Stimulated activated CD4-positive, alpha-beta T cell treated with anti-CD3 and anti-CD28 coated beads, Interleukin-4, amount 100 ng/mL, for 4 hours (primary cell): ENCODE measurements around the gene FBRSL1.

Experiments used
- DNase-seq, 2 experiments: peaks; one replicate each; pipeline ENCODE4 v3.0.0-alpha.2; 2020

The FBRSL1 gene

DNA sequence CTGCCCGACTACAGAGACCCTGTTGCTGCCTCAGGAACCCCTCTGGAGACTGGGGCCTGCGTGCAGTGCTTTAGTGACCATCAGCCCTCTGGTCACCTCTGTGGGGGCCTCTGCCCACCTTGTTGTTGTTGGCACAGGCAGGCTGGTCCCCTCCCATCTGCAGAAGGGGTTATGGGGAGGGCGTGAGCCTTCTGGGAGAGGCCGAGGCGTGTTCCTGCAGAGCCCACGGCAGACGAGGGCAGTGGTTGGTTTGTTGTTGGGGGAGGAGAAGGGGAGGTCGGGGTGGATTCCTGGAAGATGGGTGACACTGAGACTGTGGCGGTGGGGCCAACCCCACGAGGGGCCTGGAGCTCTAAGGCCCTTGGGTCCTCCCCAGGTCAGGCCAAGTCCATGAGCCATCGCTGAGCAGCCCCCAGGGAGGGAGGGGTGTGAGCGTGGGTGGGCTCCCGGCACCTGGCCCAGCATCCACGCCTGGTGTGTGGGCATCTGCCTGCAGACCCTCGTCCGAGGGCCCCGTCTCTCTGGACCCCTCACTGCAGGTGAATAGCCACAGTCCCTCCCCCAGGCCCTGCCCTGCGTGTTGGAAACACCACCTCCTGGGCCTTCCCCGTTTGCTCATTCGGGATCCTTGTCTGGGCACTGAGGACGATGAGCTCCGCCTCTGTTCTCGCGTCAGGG, 23.6 kb downstream of the FBRSL1 start:
- no peak for DNase-seq

- DNase-seq, result no peak
Observed at GRCh38 chr12:132514216-132514820, 24.4 kb downstream of the FBRSL1 start.

DNA sequence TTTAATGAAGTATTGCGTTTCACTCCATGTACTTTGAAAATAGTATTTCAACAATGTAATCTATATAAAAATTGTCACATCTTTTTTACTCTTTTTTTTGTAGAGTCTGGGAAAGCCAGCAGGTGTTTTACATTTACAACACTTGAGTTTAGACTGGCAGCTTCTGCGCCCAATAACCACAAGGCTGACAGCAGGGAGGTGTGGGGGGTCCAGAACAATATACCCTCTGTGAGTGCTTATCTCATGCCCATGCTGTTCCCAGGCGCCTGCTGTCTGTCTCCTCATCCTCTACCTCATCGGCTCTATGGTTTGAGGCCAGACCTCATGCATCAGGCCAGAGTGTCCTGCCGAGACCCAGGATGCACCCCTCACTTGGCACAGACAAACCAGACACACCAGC, 24.9 kb downstream of the FBRSL1 start:
- DNase-seq, result no peak

DNA sequence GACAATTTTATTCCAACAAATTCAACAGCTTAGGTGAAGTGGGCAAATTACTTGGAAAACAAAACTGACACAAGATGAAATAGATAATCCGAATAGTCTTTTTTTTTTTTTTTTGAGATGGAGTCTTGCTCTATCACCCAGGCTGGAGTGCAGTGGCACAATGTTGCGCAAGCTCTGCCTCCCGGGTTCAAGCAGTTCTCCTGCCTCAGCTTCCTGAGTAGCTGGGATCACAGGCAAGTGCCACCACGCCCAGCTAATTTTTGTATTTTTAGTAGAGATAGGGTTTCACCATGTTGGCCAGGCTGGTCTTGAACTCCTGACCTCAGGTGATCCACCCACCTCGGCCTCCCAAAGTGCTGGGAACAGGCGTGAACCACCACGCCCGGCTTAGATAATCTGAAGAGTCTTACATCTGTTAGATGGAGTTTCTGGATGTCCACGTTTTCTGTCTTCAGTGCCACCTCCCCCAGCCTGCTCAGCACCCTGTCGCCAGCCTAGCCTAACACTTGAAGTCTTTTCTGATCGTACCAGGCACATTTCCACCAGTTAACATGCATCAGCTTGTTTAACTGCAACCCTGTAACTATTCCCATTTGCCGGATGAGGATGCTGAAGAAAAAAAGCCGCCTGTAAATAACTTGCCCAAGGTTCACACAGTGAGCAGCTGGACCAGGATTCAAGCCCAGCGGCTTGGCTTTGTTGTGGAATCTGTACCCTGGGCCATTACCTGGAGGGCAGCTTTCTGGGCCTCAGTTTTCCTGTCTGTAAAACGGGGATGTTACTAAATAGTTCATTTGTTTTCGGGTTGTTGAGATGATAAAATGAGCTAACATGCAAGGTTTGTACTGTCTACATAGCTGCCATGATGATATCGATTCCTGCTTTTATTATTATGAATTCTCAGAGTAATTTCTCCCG, 26.4 kb downstream of the FBRSL1 start:
- DNase-seq, result no peak

DNA sequence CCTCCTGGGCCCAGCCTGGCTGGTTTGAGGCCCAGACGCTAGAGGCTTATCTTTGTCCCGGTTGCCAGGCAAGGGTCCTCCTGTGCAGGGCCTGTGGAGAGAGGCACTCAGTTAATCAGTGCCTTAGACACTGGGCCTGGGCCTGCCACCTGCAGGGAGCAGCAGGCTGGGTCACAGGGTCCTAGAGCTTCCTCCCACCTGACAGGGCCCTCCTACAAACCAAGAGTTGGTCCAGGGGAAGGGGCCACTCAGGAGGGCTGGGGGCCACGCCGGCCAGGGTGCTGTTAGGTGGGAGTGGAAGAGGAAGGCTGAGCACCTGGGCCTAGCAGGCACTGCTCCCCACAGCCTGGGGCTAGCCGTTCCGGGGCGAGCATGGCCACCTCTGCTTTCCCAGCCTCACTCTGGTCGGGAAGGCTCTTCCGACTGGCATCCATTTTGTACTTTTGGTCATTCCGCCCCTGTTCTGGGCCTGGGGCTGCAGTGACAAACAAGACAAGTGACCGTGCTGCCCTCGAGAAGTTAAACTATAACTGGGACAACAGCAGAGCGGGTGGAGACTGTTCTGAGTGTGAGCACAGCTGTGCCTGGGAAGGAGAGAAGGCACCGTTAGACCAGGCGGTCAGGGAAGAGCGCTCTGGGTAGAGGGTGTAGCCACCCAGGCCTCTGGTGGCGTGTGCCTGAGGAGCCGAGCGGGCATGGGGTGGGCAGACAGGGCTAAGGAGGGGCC, 27.2 kb downstream of the FBRSL1 start:
- DNase-seq, result no peak

- DNase-seq, result no peak
Observed at GRCh38 chr12:132517740-132518100, 27.8 kb downstream of the FBRSL1 start.

DNA sequence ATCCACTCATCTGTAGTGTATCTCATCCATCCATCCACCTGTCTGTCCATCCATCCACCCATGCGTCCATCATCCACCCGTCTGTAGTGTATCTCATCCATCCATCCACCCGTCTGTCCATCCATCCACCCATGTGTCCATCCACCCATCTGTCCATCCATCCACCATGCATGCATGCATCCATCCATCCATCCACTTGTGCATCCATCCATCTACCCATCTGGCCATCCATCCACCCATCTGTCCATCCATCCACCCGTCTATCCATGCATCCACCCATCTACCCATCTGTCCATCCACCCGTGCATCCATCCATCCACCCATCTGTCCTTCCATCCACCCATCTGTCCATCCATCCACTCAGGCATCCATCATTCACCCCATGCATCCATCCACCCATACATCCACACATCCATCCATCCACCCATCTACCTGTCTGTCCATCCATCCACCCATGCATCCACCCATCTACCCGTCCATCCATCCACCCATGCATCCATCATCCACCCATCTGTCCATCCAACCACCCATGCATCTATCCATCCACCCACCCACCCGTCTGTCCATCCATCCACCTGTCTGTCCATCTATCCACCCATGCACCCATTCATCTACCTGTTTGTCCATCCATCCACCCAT, 28.5 kb downstream of the FBRSL1 start:
- DNase-seq, result no peak

DNA sequence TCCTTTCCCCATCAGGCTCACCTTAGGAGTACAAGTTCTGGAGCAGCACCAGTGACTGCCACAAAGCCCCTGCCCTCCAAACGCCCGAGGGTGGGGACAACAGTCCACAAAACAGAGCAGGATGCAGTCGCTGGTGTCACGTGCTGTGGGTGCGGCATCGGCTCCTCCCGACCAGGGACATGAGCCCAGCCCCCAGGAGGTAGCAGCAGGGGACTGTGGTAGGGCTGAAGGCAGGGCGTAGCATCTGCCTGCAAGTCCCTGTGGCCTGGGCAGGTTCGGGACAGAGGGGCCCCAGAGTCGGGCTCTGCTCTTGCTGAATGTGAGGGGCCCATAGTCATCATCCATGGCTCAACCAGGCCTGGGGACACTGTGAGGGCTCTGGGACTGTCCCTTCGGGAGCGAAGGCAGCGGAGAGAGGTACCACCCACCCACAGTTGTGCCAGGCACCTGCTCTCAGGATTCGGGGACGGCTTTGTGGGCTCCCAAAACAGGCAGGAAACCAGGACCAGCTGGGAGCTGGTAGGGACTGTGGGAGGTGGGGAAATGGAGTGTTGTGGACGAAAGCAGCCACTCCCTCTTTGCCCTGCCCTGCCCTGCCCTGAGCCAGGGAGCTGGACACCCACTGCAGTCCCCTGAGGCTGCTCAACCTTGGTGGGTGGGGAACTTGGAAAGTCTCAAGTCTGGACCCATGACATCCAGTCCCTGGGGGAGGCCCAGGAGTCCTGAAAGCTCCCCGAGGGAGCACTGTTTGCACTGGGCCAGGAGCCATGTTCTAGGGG, 30.7 kb downstream of the FBRSL1 start:
- no peak for DNase-seq

GRCh38 chr12:132521200-132521580, 31.2 kb downstream of the FBRSL1 start:
- no peak for DNase-seq

GRCh38 chr12:132521712-132522292, 31.9 kb downstream of the FBRSL1 start:
- DNase-seq, result no peak

DNA sequence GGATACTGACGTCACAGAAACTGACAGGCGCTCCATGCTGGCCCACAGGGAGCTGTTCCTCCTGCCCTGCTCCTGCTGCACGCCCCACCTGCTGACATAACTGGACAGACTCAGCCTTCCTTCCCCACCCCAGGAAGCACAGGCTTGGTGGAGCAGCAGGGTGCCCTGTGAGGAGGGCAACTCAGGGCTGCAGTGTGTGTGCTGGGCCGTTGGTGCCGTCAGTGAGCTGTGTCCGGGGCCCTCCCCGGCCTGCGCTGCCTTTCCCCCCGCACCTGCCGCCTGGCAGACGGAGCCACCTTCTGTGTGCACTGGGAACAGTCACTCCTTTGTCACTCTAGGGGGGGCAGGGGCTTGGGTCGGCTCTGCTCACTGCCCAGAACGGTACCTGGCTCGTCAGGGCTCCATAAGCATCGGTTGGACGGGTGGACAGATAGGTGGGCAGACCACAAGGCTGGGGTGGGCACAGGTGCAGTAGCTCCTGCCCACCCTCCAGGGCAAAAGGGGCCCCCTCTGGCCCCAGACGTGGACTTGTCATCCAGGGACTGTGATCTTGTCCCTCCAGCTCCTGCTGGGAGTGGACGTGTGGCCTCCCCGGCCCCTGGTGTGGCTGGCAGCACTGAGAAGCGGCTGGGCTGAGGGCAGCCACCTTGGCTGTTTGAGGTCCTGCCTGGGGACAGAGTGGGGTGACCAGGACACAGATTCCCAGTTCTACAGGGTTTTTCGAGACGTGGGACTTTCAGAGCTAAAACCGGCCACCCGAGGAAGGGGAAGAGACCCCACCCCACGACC, 32.8 kb downstream of the FBRSL1 start:
- no peak for DNase-seq

GRCh38 chr12:132523576-132524331, 33.8 kb downstream of the FBRSL1 start:
- peak; percentile 57 to 73 for DNase-seq

GRCh38 chr12:132524405-132524804, 34.5 kb downstream of the FBRSL1 start:
- no peak for DNase-seq

GRCh38 chr12:132525011-132525832, 35.3 kb downstream of the FBRSL1 start:
- DNase-seq, result no peak

DNA sequence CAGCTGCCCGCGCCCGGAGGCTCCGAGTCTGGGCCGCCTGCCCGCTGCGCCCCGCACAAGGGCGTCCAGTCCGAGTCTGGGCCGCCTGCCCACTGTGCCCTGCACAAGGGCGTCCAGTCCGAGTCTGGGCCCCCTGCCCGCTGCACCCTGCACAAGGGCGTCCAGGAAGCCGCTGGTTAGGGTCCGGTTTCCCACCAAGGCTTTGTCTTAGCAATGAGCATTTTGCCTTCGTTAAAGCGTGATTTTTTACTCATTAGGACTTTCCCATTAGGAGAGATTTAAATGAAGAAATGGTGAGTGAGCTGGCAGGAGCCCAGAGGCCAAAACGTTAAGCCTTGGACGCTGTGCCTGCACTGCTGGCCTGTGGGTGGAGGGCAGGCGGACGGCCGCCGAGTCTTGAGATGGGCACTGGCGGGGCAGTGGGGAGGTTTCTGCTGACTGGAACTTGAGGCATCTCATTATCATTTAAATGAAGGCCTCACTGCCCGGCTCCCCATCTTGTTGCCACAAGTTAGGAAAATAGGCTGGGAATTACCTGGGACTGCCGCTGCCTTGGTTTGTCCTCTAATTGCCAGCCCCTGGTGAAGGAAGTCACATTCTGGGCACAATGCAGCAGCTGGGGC, 36.0 kb downstream of the FBRSL1 start:
- DNase-seq, result no peak

DNA sequence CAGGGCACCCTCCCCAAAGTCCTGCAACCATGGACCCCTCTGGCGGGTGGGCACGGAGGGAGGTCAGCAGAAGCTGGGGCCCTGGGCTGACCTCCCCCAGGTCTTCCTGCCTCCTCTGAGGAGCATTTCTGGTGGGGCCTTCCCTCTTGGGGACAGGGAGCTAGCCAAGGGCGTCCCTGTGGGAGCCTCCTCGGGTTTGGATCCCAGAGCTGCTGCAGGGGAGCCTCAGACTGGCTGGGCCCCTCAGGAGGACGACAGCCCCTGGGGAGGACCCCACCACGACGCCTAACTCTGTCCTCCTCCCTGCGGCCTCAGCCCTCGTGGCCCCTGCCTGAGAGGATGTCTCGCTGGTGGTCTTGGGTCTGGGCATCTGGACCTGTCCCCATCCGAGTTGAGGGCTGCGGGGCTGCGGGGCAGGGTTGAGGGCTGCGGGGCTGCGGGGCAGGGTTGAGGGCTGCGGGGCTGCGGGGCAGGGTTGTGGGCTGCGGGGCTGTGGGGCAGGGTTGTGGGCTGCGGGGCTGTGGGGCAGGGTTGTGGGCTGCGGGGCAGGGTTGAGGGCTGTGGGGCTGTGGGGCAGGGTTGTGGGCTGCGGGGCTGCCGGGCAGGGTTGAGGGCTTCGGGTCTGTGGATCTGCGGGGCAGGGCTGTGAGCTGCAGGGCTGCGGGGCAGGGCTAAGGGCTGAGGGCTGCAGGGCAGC, 37.4 kb downstream of the FBRSL1 start:
- DNase-seq, result no peak

DNA sequence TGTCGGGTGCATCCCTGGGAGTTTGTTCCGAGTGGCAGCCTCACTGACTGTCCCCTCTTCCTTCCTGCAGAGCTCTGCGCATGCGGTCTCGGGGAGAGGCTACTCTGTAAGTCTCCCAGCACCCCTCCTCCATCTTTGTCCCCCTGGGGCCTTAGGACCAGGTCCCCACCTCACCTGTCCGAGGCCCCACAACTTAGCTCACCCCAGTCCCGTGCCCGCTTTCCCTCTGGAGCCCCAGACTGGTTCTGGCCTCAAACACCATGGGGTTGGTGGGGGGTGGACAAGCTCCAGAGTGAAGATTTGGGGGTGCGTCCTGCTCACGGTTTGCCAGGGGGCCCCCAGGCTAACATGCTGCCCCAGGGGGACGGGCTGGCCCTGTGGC, 37.9 kb downstream of the FBRSL1 start:
- DNase-seq, result no peak

DNA sequence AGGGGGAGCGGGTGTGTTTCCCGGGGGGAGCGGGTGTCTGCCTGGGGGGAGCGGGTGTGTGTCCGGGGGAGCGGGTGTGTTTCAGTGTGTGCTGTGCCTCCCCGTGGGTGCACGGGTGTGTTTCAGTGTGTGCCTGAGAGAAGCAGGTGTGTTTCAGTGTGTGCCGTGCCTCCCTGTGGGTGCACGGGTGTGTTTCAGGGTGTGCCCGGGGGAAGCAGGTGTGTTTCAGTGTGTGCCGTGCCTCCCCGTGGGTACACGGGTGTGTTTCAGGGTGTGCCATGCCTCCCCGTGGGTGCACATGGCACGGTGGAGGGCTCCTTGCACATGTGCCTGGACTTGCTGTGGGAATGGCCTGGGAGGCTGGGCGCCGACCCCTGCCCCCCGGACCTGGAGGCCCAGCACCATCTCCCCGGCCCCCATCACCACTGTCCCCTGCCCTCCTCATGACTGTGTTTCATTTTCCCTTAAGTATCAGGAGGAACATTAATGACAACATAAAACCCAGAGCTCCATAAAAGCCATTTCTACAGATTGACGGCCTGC, 38.7 kb downstream of the FBRSL1 start:
- DNase-seq, result no peak
